C1 segment of cervical spinal cord (tissue), 14 donors: ENCODE measurements around the gene PITPNC1.
"Not testable (repeated sequence)": the region's sequence is repeated elsewhere in the genome, so short reads cannot be mapped to it uniquely, and the experiment has no call there.

Source experiments
- DNase-seq, 14 donors: peaks; one replicate each; lab custom pipeline; 2025; lab: John Stamatoyannopoulos, UW

Gene PITPNC1

GRCh38 chr17:67369676-67370075 is 7.4 kb upstream of the PITPNC1 start:
- DNase-seq, result no peak

- no peak for DNase-seq
Observed at GRCh38 chr17:67372751-67373150, 4.3 kb upstream of the PITPNC1 start.

DNA sequence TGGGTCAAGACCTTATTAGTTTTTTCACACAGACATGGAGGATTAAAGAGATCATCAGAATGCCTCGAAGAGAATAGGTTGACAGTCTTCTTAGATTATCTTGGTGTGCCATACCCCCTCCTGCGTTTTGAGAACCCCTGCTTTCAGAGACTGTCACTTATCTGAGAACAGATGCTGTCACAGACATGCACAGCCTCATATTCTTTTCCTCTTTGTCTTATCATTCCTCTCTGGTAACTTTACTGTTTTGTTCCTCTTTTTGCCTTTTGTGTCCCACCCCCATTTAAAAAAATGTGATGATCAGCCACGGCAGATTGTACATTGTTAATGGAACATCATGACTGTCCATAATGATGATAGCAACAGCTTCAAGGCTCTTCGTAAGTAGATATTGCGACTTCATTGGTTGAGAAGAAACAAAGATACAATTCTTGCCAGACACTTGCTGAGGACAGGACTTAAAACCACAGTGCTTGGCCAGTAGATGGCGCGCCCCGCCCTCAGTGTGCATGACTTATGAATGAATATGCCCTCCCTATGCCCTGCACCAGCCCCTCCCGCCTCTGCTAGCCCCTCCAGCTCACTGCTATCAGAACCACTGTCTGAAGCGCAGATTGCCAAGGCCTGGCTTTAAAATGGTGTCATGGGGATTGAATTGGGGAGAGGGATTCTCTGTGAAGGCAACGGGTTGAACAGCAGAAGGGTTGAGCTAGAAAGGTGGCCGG is 2.6 kb upstream of the PITPNC1 start:
- DNase-seq, result peak in 13 of 14 donors; percentile 11 to 79 (median 48)

DNA sequence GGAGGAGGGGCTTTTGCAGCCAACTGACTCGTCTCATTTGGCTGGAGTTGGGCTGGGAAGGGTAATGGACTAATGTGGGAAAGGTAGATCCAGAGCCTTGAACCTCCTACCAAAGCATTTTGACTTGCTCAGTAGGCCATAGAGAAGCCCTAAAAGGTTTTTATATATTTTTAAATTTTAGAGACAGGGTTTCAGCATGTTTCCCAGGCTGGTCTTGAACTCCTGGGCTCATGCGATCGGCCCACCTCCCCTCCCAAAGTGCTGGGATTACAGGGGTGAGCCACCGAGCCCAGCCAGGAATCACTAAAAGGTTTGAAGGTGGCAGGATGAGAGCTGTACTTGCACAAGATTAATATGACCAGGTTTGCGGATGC is 2.0 kb upstream of the PITPNC1 start:
- no peak for DNase-seq

- DNase-seq, result no peak
Observed at GRCh38 chr17:67375716-67376115, 1.4 kb upstream of the PITPNC1 start.

GRCh38 chr17:67376415-67376736 is 705 bp upstream of the PITPNC1 start:
- no peak for DNase-seq

- peak in 9 of 14 donors; percentile 19 to 67 (median 50) for DNase-seq
Observed at GRCh38 chr17:67377488-67378453, 690 bp downstream of the PITPNC1 start.

DNA sequence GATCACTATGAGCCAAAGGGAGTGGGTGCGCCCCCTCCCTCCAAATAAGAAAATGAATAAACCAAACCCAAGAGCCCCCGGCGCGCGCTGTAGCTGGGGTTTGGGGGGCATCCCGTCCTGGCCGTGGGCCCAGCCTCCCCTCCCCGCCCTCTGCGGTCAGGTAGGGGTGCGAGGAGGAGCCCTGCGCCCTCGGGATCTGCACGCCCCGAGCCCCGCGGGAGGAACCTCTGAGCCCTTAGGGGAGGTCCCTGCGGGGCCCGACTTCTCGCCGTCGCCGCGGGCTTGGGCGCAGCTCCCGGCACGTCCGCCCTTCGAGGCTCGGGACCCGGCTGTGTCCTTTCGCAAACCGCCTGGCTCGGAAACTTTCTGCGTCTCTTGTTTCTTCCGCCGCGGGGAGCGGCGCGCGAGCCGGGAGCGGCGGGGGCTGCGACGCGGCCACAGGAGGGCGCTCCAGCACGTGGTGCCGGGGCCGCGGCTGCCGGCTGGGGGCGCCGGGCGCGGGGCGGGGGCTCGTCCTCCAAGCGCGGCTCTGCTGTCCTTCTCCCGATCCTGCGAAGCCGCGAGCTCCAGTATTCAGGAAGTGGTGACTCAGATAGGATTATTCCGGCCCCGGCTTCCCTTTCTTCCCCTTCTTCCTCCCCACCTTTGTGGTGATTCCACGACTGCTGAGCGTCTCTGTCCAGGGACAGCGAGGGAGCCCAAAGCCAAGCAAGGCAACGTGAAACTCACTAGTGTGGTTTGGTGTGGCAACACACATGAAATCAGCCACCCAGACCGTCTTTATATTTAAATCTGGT is 1.6 kb downstream of the PITPNC1 start:
- DNase-seq, result peak in 12 of 14 donors; percentile 30 to 79 (median 52)

DNA sequence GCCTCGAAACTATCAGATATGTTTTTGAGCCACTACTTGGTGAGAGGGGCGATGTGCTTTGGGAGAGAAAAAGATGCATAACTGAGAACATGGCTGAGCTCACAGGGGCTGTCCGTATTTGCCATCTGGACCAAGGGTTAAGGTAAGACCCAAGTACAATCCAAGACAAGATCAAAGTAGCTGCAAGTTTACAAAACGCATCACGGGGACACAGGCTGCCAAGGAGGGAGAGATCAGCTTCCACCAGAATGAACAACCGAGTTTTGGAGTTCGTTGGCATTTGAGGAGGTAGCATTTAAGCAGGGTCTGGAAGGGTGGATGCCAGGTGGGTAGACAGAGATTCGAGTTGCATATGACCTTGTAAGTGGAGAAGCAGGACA is 2.2 kb downstream of the PITPNC1 start:
- peak in 5 of 14 donors; percentile 15 to 55 (median 39) for DNase-seq

DNA sequence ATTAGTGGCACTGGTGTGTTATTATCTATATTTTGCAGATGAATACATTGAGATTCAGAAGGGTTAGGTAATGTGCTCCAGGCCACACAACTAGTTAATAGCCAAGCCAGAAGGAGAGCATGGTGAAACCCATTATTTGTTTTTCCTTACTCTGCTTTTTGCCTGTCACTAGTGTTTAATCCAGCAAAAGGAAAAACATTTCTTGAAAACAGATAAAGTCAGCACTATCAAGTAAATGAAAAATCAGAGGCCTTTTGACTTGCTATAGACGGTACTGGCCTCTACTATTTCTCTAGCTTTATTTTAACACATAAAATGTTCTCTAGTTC is 4.8 kb downstream of the PITPNC1 start:
- no peak for DNase-seq

GRCh38 chr17:67385122-67385988 is 8.3 kb downstream of the PITPNC1 start:
- no peak for DNase-seq

GRCh38 chr17:67386965-67387551 is 10.0 kb downstream of the PITPNC1 start:
- DNase-seq, result peak in 2 of 14 donors; percentile 21 to 30

- DNase-seq, result not testable (repeated sequence)
Observed at GRCh38 chr17:67388536-67388935, 11.5 kb downstream of the PITPNC1 start.

- DNase-seq, result no peak
Observed at GRCh38 chr17:67388986-67389385, 11.9 kb downstream of the PITPNC1 start.

DNA sequence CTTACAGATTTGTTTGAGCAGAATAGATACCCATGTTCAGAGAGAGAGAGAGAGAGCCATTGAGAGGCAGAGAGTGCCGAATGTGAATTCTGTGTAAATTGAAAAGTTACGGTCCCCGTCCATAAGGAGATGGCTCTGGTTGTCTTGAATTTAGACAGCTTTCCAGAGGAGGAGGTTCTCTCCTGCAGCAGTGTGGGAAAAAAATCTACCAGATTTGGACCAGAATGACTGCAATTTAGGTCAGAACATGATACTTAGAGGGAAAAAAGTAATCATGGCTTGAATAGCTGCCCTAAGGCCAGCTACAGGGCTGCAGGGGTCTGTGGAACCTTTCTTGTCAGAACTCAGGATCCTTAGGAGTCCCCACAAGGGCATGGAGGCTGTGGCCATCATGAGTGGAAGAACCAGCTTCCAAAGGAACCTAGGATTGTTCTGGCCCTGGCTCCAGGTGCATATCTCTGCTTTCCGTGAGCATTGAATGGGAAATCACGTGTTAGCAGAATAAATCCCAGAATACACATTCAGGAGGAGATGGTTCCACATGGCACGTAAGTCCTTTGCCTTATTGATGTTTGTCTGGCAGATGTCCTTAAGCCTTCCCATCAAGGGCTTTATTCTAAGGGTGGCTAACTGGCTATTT is 13.0 kb downstream of the PITPNC1 start:
- peak in 3 of 14 donors; percentile 14 to 41 (median 35) for DNase-seq

DNA sequence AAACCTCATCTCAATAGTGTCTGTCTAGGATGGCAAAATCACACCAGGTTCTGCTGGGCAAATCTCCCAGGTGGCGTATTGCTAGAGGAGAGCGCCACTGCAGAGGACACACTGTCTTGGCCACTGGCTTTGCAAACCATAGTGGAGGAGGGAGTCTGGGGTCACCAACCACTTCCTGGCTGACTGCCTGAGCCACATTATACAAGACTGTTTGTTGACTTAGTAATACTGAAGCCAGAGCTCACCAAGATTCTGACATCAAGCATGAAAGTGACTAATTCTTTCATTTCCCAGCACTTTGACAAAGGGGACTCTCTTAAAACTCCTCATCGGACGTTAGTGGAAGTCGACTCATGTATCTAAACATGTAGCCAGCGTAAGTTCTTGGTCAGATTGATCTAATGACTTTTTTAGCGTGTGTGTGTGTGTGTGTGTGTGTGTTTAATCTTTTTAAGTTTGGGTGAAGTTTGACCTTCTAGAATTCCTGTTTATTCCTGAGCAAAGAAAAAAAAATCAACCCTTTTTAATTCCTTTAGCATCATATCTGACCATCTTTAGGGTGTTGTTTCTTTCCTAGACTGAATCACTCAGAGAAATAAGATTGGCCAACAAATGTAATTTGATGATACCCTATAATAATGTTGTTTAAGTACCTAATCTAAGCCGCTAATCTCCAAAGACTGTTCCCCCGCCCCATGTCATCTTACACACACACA is 13.7 kb downstream of the PITPNC1 start:
- peak in 10 of 14 donors; percentile 5 to 77 (median 35) for DNase-seq

DNA sequence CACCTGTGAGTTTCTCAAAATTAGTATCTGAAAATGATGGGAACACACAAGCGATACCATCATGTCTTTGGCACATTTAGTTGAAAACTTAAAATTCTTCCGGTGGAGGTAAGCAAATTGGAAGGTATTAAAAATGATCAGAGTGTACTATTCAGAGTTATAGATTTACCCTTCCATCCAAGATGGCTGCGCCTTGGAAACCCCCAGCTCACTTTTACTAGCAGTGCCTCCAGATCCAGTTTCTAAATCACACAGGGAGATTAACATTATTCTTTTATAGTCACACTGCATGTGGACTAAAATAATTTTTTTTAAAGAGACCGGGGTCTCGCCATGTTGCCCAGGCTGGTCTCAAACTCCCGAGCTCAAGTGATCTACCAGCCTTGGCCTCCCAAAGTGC is 15.0 kb downstream of the PITPNC1 start:
- DNase-seq, result no peak

- DNase-seq, result no peak
Observed at GRCh38 chr17:67393809-67394397, 16.8 kb downstream of the PITPNC1 start.

GRCh38 chr17:67399676-67400075 is 22.6 kb downstream of the PITPNC1 start:
- no peak for DNase-seq
